NCI-H526 treated with DMSO at 0.1 percent for 48 hours (cell line): ENCODE data around the gene FLNA.

ENCODE experiments used
- DNase-seq: peaks from one replicate; lab custom pipeline; 2025; lab: John Stamatoyannopoulos, UW

FLNA gene

DNA sequence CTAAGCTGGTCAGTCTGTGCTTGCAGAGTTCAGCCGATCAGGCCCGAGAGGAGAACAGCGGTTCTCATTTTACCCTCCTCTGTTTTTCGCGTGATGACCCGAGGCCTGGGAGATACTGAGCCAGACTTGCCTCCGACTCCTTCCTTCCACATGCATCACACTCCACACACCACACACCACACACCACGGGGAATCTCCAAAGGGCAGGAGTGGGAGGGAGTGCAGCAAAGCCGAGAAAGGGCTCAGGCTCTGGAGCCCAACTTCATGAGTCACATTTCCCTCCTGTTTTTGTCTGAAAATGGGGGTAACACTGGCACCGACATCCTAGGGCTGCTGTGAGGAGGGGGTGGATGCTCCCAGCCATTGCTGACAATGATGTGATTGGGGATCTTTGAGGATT is 39.9 kb downstream of the FLNA start:
- no peak for DNase-seq

- DNase-seq = no peak
Measured at GRCh38 chrX:154333837-154334271, 40.6 kb downstream of the FLNA start.

DNA sequence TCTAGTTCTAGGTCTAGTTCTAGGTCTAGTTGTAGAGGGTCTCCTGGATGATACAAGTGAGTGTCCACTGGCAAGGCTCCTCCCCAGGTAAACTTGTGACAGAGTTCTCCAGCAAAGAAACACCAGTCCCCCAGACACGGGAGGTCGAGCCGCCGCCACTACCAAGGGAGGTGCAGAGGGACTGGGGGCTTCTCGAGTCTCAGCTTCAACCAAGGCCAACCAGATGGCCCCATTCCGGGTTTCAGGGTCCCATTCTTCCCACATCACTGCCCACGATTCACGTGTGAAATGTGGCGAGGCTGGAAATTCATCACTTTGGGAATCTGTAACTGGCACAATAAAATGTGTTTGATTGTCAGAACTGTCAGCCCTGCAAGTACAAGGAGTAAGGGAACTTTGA is 41.3 kb downstream of the FLNA start:
- no peak for DNase-seq

DNA sequence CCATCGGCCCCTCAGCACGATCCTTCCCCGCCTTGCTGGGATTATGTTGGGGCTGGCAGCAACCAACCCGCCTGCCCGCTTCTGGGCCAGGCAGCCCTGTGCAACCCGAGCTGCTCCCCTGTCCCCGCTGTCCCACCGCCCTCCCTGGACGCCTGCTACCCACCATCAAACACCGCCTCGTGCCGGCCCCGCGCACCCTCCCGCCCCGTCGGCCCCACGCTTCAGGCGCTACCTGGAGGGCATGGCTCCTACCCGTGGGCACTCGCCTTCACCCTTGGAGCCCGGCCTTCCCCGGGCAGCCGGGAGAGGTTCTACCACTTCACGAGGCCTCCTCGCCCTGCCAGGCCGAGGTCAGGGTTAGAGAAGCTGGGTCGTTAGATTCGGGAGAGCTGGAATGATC is 41.9 kb downstream of the FLNA start:
- DNase-seq = no peak

DNA sequence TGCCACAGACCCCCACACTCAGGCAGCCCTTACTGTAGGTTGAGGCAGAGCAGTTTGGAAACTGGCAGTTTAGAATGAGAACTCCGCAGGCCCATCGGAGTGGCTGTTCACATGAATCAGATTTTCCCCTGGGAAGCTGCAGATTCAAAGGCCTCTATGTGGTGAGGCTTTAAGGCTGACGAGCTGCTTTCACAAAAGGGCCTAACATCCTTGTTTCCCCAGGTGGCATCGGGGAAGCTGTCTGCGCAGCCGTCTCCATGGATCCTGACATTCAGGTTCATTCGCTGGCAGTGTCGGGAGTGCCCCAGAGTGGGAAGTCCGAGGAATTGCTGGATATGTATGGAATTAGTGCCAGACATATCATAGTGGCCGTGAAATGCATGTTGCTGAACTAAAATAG is 45.1 kb downstream of the FLNA start:
- DNase-seq = no peak

- no peak for DNase-seq
Measured at GRCh38 chrX:154328646-154329045, 45.8 kb downstream of the FLNA start.

DNA sequence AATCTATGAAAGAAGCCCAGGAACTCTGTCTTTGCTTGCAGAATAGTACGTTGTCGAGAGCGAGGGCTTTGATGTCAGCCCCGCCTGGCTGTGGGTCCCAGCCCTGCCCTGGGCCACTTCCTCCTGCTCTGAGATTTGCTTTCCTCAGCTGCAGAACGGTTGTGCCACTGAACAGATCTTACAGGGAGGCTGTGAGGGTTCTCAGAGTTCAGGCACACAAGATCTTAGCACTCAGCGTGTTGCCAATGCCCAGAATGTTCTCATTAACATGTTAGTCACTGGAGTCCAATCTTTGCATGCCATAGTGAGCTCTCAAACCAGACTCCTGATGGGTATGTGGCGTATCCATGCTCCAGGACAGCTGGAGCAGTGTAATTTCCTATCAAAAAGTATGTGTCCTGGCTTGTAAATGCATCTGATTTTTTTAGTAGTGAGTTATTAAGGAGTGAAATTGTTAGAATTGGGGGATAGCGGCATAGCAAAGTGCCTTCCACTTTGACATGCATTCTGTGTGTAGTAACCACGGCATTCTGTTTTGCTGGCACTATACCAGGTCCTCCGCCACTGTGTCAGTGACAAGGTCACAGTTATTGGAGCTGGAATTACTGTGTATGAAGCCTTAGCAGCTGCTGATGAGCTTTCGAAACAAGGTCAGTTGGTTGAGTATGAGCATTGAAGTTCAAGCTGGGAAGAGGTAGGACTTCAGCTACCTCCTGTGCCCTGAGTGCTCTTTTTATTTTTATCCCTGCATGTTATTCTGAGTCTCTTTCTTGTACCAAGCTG is 47.2 kb downstream of the FLNA start:
- DNase-seq = no peak

- DNase-seq = no peak
Measured at GRCh38 chrX:154325541-154325940, 48.9 kb downstream of the FLNA start.

- DNase-seq = no peak
Measured at GRCh38 chrX:154323537-154323936, 50.9 kb downstream of the FLNA start.

- no peak for DNase-seq
Measured at GRCh38 chrX:154322890-154323289, 51.5 kb downstream of the FLNA start.

DNA sequence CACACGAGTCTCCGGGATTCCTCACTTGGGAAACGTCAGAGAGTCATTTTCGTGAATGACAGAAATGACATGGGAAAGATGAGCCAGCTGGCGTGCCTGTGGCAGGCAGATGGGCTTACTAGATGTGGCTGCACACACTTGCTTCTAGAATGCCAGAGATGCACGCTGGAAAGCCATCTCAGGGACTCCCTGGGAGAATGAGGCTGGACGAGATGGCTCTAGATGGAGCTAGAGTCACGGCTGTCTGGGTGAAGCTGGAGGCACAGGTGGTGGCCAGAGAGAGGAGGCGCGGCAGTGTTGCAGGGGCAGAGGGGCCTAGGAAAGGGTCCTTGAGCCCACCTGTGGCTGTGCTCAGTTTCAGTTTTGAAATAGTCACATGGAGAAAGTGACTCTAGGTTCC is 52.8 kb downstream of the FLNA start:
- no peak for DNase-seq

GRCh38 chrX:154321152-154321551 is 53.3 kb downstream of the FLNA start:
- DNase-seq = no peak

DNA sequence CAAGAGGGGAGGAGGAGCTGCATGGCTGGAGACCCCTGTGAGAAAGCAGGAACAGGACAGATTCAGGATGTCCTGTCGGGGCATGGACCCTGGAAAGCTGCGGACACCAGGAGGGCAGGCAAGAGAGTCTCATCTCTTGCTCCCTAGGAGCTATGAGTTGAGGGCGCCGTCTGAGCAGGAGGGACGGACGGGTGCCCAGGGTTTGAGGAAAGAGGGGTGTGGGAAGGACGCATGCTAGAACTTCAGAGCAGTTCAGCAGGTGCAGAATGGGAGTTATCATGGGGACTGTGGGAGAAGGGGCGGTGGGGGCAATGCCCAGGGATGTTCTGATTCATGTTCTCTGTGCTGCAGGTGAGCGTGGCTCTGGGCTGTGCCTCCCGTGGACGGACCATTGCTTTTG is 54.0 kb downstream of the FLNA start:
- no peak for DNase-seq

DNA sequence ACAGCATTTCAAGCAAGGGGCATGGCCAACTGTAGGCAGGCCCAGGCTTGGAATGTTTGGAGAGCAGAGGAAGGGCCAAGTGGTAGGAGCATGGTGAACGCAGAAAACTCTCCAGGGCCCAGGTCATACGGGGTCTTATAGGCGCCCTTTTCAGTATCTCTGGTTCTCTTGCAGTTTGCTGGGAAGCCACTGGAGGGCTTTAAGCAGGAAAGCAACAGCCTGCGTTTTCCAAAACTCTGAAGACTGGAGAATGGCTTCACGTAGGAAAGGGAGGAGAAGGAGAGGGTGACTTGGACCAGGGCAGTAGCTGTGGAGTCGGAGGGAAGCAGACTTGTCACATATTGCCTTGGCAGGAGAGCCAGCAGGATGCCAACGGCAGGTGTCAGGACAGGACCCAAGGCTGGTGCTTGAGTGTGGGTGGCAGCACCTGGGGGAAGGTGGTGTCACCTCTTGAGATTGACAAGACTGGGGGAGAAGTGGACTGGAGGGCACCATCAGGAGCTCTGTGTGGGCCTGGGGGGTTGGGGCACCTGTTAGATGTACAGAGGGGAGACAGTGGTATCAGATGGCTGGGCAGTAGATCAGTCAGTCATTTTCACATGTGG is 56.9 kb downstream of the FLNA start:
- DNase-seq = no peak

DNA sequence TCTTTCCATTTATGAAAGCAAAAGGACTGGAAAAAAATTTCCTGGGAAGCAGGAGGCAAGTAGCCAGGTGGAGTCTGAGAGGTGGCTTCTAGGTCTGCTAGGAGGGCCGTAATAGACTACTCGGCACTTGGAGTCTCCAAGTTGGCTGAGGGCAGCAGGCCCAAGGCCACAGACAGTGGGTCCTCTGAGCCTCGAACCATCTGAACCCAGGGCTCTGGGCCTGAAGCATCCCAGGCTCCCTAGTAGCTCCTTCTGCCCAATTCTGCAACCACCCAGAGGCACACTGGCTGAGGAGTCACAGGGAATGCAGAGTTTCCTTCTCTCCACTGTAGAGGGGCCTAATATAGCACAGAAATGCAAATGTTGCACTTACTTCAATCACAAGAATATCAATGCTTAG is 59.0 kb downstream of the FLNA start:
- DNase-seq = no peak

DNA sequence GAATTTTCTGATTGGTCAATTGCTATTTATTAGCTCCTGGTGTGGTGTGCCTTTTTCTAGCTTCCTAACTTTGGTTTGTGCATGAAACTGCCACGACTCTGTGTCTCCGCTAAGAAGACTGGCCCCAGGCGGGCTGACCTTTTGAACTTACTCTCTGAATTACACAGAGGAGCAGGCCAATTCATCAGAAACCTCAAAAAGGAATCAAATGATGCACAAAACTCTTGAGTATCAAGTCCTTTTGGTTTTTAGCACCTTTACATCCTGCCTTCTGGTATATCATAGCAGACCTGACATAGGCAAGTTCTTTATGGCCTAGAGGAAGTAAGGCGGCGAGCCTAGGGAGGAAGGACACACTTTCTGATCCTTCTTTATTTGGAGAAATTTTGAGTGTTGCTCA is 61.3 kb downstream of the FLNA start:
- no peak for DNase-seq

- DNase-seq = no peak
Measured at GRCh38 chrX:154312116-154312515, 62.3 kb downstream of the FLNA start.

GRCh38 chrX:154310616-154311536 is 63.6 kb downstream of the FLNA start:
- no peak for DNase-seq

DNA sequence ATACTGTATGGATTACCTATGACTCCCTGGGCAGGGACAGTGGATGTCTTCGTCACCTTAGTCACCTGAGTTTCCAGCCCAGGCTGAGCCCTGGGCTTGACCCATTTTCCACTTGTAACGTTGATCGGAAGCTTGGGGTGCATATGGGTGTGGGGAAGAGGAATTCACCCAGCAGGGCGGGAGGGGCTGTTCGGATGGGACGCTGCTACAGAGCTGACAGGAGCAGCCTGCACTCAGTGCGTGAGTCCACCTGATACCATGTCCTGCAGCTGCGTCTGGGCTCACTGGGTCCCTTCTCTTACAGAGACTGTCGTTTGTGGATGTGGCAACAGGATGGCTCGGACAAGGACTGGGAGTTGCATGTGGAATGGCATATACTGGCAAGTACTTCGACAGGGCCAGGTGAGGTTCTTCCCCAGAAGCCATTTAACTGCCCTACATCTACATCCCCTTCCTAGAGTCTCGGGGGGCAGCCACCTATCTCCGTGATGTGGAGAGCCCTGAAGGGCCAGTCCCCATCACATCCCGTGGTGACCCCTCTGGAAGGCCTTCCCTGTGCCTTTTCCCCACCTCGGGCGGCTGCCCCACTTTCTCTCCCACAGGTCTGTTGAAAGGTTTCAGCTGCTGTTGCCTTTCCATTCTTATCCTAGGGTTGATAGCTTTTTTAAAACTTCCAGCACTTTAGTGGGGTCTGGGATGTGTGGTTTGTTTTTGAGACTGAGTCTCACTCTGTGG is 65.2 kb downstream of the FLNA start:
- DNase-seq = no peak

GRCh38 chrX:154308108-154308946 is 66.1 kb downstream of the FLNA start:
- no peak for DNase-seq

DNA sequence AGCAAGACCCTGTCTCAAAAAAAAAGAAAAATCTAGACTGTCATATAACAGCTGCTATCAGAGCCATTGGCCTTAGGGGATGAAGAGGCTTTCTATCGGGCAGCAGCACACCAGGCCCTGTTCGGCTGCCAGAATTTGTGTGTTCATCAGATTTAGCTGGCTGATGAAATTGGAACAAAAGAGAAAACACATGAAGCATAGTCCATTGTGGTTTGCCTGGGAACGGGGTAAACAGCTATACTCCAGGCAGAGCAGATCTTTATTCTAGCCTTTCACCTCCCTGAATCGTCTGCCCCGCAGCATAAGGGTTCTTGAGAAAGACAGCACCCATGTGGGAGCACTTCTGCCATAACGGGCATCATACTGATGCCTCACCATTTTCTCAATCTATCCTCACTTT is 67.2 kb downstream of the FLNA start:
- no peak for DNase-seq
